Frontal cortex (tissue), 4 donors: ENCODE measurements around the gene HRH3. TPM values are rescaled to one million over a fixed set of nuclear protein-coding genes. Genes with fewer than 3 reads are reported as not detected.

Experiments
- DNase-seq, 2 donors: peaks; one replicate each; pipeline ENCODE4 v3.0.0; 2012; ENCODE audit warnings: low spot score in 2 of 2
- FAIRE-seq: peaks from 2 replicates; lab custom pipeline; 2012; peaks lifted over from hg19 to GRCh38; lab: Jason Lieb, UNC
- total RNA-seq: library from RNA; depleted of rRNA; stranded (reverse); fragments of >200 nt; gene quantifications from one replicate; pipeline ENCODE4 v1.2.3, GENCODE V29; 2014
- donor health status: control.
- donor health status: control.
- donor health status: control.

The HRH3 gene
- total RNA-seq, result 0.82 TPM

- peak; percentile 90 for DNase-seq
- FAIRE-seq, result no peak
These were observed at the start of gene HRH3 for GRCh38 chr20:62219992-62220665. Gene HRH3 (minus strand): TSS chr20:62220278. CDS start chr20:62219970, 308 bp downstream.

GRCh38 chr20:62269871-62270270 lies 49.8 kb upstream of the HRH3 start:
- no peak for FAIRE-seq
- DNase-seq, result no peak

- no peak for FAIRE-seq
- no peak for DNase-seq
These were observed 49.3 kb upstream of the HRH3 start for GRCh38 chr20:62269378-62269777.

GRCh38 chr20:62268228-62268900 lies 48.3 kb upstream of the HRH3 start:
- DNase-seq, result no peak

GRCh38 chr20:62267543-62267942 lies 47.5 kb upstream of the HRH3 start:
- DNase-seq, result peak in 1 of 2 donors; percentile 62

More at GRCh38 chr20:62268228-62268900, 48.3 kb upstream of the HRH3 start:
- FAIRE-seq, result no peak

GRCh38 chr20:62266851-62267250 lies 46.8 kb upstream of the HRH3 start:
- DNase-seq, result no peak
- no peak for FAIRE-seq

More at GRCh38 chr20:62267543-62267942, 47.5 kb upstream of the HRH3 start:
- FAIRE-seq, result no peak

- FAIRE-seq (no peak), DNase-seq (no peak)
These were observed 46.3 kb upstream of the HRH3 start for GRCh38 chr20:62266340-62266739.

- DNase-seq, result no peak
- no peak for FAIRE-seq
These were observed 45.3 kb upstream of the HRH3 start for GRCh38 chr20:62265365-62265764.

- DNase-seq (no peak), FAIRE-seq (no peak)
These were observed 43.3 kb upstream of the HRH3 start for GRCh38 chr20:62263396-62263795.

- FAIRE-seq, result no peak
- no peak for DNase-seq
These were observed 42.0 kb upstream of the HRH3 start for GRCh38 chr20:62262064-62262463.

GRCh38 chr20:62259294-62259565 lies 39.2 kb upstream of the HRH3 start:
- DNase-seq (no peak), FAIRE-seq (no peak)

- DNase-seq, result no peak
These were observed 38.6 kb upstream of the HRH3 start for GRCh38 chr20:62258499-62259293.

GRCh38 chr20:62255976-62256375 lies 35.9 kb upstream of the HRH3 start:
- FAIRE-seq, result no peak
- DNase-seq, result no peak

More at GRCh38 chr20:62258499-62259293, 38.6 kb upstream of the HRH3 start:
- no peak for FAIRE-seq

GRCh38 chr20:62254021-62254724 lies 34.1 kb upstream of the HRH3 start:
- no peak for FAIRE-seq

GRCh38 chr20:62253398-62253797 lies 33.3 kb upstream of the HRH3 start:
- FAIRE-seq (no peak), DNase-seq (no peak)

More at GRCh38 chr20:62254021-62254724, 34.1 kb upstream of the HRH3 start:
- DNase-seq, result no peak

GRCh38 chr20:62252342-62252966 lies 32.4 kb upstream of the HRH3 start:
- no peak for FAIRE-seq
- DNase-seq, result no peak

GRCh38 chr20:62248890-62249560 lies 28.9 kb upstream of the HRH3 start:
- FAIRE-seq (no peak), DNase-seq (no peak)

- DNase-seq (no peak), FAIRE-seq (no peak)
These were observed 27.0 kb upstream of the HRH3 start for GRCh38 chr20:62246872-62247652.

- FAIRE-seq, result no peak
These were observed 26.4 kb upstream of the HRH3 start for GRCh38 chr20:62246431-62246830.

More at GRCh38 chr20:62246431-62246830, 26.4 kb upstream of the HRH3 start:
- DNase-seq, result no peak
